Nephron progenitor cell (in vitro differentiated cells): Measurements from ENCODE around the gene NSUN7.

Experiments
- DNase-seq: peaks from one replicate; pipeline ENCODE4 v3.0.0; 2021
- H3K27ac Mint-ChIP-seq: 2 replicates; pipeline ENCODE4 v1.8.0; 2021; ENCODE audit warnings: mild to moderate bottlenecking, moderate library complexity, mixed read lengths
- H3K27me3 Mint-ChIP-seq: 2 replicates; pipeline ENCODE4 v1.8.0; 2021; ENCODE audit warnings: mild to moderate bottlenecking, low read depth, mixed read lengths; ENCODE audit not compliant: poor library complexity
- H3K36me3 Mint-ChIP-seq: 2 replicates; pipeline ENCODE4 v1.8.0; 2021; ENCODE audit warnings: low read depth, mixed read lengths
- H3K4me1 Mint-ChIP-seq: 2 replicates; pipeline ENCODE4 v1.8.0; 2021; ENCODE audit warnings: mixed read lengths
- H3K4me3 Mint-ChIP-seq: 2 replicates; pipeline ENCODE4 v1.8.0; 2021; ENCODE audit warnings: mild to moderate bottlenecking, moderate library complexity, mixed read lengths
- H3K9me3 Mint-ChIP-seq: 2 replicates; pipeline ENCODE4 v1.8.0; 2021; ENCODE audit warnings: mild to moderate bottlenecking, moderate library complexity, mixed read lengths
- TF ChIP-seq, protein P1 (sequence below): fragments of 200-600 bp; sonication (generic); IDR thresholded peaks from 2 replicates; pipeline ENCODE4 v1.5.0; 2021; ENCODE audit warnings: antibody characterized with exemption

Gene NSUN7

GRCh38 chr4:40826821-40827220, 77.1 kb downstream of the NSUN7 start:
- peaks cover 73% of the 10 kb centered on the region for H3K36me3 Mint-ChIP-seq
- H3K27ac Mint-ChIP-seq: no peak overlapping the region
- peaks cover 6% of the 10 kb centered on the region for H3K27me3 Mint-ChIP-seq
- H3K4me1 Mint-ChIP-seq: peaks cover 24% of the 10 kb centered on the region
- H3K9me3 Mint-ChIP-seq: no peaks in the 10 kb centered on the region
- TF ChIP-seq, protein P1, sequence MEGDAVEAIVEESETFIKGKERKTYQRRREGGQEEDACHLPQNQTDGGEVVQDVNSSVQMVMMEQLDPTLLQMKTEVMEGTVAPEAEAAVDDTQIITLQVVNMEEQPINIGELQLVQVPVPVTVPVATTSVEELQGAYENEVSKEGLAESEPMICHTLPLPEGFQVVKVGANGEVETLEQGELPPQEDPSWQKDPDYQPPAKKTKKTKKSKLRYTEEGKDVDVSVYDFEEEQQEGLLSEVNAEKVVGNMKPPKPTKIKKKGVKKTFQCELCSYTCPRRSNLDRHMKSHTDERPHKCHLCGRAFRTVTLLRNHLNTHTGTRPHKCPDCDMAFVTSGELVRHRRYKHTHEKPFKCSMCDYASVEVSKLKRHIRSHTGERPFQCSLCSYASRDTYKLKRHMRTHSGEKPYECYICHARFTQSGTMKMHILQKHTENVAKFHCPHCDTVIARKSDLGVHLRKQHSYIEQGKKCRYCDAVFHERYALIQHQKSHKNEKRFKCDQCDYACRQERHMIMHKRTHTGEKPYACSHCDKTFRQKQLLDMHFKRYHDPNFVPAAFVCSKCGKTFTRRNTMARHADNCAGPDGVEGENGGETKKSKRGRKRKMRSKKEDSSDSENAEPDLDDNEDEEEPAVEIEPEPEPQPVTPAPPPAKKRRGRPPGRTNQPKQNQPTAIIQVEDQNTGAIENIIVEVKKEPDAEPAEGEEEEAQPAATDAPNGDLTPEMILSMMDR: no peak
- no peak overlapping the region for H3K4me3 Mint-ChIP-seq
- DNase-seq: no peak

- H3K4me1 Mint-ChIP-seq: peaks cover 27% of the 10 kb centered on the region
- H3K27me3 Mint-ChIP-seq: peaks cover 3% of the 10 kb centered on the region
- no peak overlapping the region for H3K4me3 Mint-ChIP-seq
- peaks cover 70% of the 10 kb centered on the region for H3K36me3 Mint-ChIP-seq
- no peak overlapping the region for H3K27ac Mint-ChIP-seq
- H3K9me3 Mint-ChIP-seq: no peaks in the 10 kb centered on the region
- DNase-seq: no peak
- TF ChIP-seq, protein P1: no peak
Observed at GRCh38 chr4:40827758-40828157, 78.0 kb downstream of the NSUN7 start.

DNA sequence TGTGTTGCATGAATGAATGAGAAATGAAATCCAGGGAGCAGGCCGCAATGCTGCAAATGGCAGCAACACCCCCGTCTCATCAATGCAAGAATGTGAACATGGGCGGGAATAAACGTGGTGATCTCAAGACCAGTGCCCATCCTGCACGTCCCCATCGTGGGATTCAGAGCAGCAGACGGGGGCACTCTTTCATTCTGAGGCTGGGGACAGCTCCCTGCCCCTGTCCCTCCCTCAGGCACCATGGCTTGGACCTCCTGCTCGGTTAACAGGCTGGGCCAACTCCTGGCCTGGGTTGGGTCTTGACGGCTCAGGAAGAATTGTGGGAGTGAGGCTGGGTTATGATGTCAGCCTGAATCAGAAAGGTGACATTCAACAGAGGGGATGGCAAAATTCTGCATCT, 78.9 kb downstream of the NSUN7 start:
- peaks cover 27% of the 10 kb centered on the region for H3K4me1 Mint-ChIP-seq
- DNase-seq: no peak
- no peak overlapping the region for H3K4me3 Mint-ChIP-seq
- peaks cover 3% of the 10 kb centered on the region for H3K27me3 Mint-ChIP-seq
- H3K9me3 Mint-ChIP-seq: no peaks in the 10 kb centered on the region
- H3K27ac Mint-ChIP-seq: no peak overlapping the region
- peaks cover 69% of the 10 kb centered on the region for H3K36me3 Mint-ChIP-seq
- TF ChIP-seq, protein P1: no peak

DNA sequence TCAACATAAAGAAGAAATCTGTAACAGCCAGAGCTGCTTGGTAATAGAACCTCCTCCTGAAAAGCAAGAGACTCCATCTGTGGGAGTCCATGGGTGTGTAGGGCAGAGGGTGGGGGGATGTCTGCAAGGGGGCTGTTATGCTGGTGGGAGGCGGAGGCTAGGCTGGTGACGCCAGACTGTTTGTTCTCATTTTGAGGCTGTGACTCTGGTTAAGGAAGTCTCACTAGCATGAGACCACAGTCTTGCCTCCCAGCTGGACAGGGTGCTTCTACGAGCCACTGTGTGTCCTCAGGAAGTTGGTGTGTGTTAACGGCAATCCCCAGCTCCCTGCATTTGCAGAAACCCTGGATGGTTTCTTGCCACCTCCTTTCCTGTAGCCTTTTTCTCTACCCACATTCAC, 79.8 kb downstream of the NSUN7 start:
- Mint-ChIP-seq H3K27me3 (peaks cover 3% of the 10 kb centered on the region), H3K27ac (peak overlapping the region; percentile 54), H3K9me3 (no peaks in the 10 kb centered on the region), H3K4me3 (no peak overlapping the region), H3K36me3 (peaks cover 76% of the 10 kb centered on the region), H3K4me1 (peaks cover 34% of the 10 kb centered on the region)
- TF ChIP-seq, protein P1: no peak
- no peak for DNase-seq

DNA sequence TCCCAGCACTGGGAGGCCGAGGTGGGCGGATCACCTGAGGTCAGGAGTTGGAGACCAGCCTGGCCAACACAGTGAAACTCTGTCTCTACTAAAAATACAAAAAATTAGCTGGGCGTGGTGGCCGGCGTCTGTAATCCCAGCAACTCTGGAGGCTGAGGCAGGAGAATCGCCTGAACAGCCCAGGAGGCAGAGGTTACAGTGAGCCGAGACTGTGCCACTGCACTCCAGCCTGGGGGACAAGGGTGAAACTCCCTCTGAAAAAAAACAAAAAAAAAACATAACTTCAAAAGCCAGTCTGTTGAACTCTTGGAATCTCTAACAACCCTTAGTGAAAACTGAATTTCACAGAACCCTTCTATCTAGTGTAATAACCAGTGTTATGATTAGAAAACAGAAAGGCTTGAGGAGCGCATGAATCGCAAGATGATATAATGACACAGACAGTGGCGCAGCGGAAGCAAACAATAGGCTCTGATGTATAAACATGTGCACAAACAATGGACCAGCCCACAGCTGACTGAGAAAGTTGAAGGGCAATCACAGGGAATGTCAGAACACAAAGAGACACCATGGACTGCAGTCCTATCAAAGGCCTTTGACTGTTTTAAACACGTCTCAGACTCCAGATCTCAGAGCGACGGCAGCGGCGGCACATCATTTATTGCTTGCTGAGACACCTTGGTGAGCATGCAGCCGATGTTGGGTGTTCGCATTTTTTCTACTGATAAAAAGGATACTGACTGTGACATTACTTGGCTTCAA, 81.6 kb downstream of the NSUN7 start:
- Mint-ChIP-seq H3K27me3 (peaks cover 3% of the 10 kb centered on the region), H3K36me3 (peaks cover 74% of the 10 kb centered on the region), H3K4me3 (no peak overlapping the region), H3K4me1 (peaks cover 33% of the 10 kb centered on the region), H3K27ac (no peak overlapping the region), H3K9me3 (no peaks in the 10 kb centered on the region)
- TF ChIP-seq, protein P1: no peak
- no peak for DNase-seq

GRCh38 chr4:40832175-40832574, 82.4 kb downstream of the NSUN7 start:
- H3K36me3 Mint-ChIP-seq: peaks cover 72% of the 10 kb centered on the region
- TF ChIP-seq, protein P1: no peak
- H3K4me1 Mint-ChIP-seq: peaks cover 34% of the 10 kb centered on the region
- DNase-seq: no peak
- H3K9me3 Mint-ChIP-seq: no peaks in the 10 kb centered on the region
- no peak overlapping the region for H3K27ac Mint-ChIP-seq
- H3K27me3 Mint-ChIP-seq: peaks cover 3% of the 10 kb centered on the region
- H3K4me3 Mint-ChIP-seq: no peak overlapping the region
